ENCODE results near the gene ENGASE. TPM values are rescaled to one million over a fixed set of nuclear protein-coding genes. Genes with fewer than 3 reads are reported as not detected.

Gene ENGASE
- total RNA-seq, 4 donors from 2014 or later, result 10.4 to 23.7 (median 19.1) TPM

DNA sequence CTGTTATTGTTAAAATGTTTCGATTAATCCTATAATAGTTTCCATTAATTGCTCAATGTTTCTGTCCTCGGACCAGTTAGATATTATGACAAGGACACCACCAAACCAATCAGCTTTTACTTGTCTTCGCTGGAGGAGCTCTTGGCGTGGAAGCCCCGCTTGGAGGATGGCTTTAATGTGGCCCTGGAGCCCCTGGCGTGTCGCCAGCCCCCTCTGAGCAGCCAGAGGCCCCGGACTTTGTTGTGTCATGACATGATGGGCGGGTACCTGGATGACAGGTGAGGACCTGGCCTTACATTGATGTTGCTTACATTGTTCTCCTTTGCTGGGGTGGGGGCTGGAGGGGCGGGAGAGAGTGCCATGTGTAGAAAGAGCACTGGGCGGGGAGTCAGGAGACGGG is 3.0 kb downstream of the ENGASE start:
- no peak overlapping the region for H3K27ac ChIP-seq (replicated peaks in 1 of 4)
- H3K36me3 ChIP-seq, result peaks cover 19 to 54% (median 48%) of the 10 kb centered on the region in 4 donors
- WGBS, result 73% methylated on average over 12 of the region's 12 CpGs
- no peaks in the 10 kb centered on the region for H3K27me3 ChIP-seq
- no peak for TF ChIP-seq POLR2A (IDR thresholded peaks at IDR 0.05; ENCODE audit: low read depth)
- no peak for TF ChIP-seq CTCF (IDR thresholded peaks at IDR 0.05)
- no peak for TF ChIP-seq EP300 (IDR thresholded peaks at IDR 0.05)
- no peak for TF ChIP-seq POLR2AphosphoS5 (IDR thresholded peaks at IDR 0.05)
- H3K4me3 ChIP-seq, result no peak overlapping the region
- H3K9me3 ChIP-seq, result no peaks in the 10 kb centered on the region
- peaks cover 20 to 41% (median 29%) of the 10 kb centered on the region in 4 donors for H3K4me1 ChIP-seq
- no peak for DNase-seq (ENCODE audit: extremely low spot score)
- intact Hi-C loops (cut with DNase I), result no loop called here

DNA sequence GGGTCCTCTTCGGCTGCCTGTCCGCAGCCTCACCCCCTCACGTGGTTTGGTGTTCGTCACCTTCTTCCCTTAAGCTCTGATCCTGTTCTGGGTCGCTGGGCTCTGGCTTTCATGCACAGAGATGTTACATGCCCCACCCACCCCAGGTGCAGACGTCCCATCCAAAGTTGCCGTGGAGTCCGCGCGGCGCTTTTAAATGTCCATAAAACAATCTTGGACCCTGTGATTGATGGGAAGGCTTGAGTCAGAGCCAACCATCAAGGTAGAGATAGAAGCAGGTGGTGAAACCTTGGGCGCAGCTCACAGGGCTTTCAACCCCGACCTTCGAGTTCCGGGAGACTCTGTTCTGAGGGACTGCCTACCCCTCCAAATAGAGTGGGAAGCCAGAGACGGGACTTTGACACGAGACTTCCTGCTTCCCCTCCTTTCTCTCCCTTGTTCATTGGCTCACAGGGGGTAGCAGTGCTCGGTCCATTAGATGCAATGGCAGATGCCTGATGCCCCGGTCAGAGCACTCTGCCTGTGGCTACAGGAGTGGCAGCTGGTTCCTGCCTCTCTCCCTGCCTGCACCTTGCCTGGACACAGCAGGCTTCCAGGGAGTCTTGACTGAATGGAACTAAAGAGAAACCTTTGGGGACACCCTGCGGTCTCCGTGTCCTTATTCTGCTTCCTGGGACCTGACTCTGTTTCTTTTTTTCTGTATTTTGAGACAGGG is 4.0 kb downstream of the ENGASE start:
- Histone ChIP-seq H3K27me3 (no peaks in the 10 kb centered on the region), H3K27ac (replicated peaks in 1 of 4) (no peak overlapping the region), H3K36me3 (peaks cover 19 to 64% (median 56%) of the 10 kb centered on the region in 4 donors), H3K4me1 (peaks cover 21 to 42% (median 30%) of the 10 kb centered on the region in 4 donors), H3K9me3 (no peaks in the 10 kb centered on the region), H3K4me3 (no peak overlapping the region)
- WGBS, result 92% methylated on average over 21 of the region's 21 CpGs
- intact Hi-C loops (cut with DNase I), result no loop called here
- TF ChIP-seq EP300 (IDR thresholded peaks at IDR 0.05) (no peak), POLR2A (IDR thresholded peaks at IDR 0.05; ENCODE audit: low read depth) (no peak), CTCF (IDR thresholded peaks at IDR 0.05) (no peak), POLR2AphosphoS5 (IDR thresholded peaks at IDR 0.05) (no peak)
- no peak for DNase-seq (ENCODE audit: extremely low spot score)

DNA sequence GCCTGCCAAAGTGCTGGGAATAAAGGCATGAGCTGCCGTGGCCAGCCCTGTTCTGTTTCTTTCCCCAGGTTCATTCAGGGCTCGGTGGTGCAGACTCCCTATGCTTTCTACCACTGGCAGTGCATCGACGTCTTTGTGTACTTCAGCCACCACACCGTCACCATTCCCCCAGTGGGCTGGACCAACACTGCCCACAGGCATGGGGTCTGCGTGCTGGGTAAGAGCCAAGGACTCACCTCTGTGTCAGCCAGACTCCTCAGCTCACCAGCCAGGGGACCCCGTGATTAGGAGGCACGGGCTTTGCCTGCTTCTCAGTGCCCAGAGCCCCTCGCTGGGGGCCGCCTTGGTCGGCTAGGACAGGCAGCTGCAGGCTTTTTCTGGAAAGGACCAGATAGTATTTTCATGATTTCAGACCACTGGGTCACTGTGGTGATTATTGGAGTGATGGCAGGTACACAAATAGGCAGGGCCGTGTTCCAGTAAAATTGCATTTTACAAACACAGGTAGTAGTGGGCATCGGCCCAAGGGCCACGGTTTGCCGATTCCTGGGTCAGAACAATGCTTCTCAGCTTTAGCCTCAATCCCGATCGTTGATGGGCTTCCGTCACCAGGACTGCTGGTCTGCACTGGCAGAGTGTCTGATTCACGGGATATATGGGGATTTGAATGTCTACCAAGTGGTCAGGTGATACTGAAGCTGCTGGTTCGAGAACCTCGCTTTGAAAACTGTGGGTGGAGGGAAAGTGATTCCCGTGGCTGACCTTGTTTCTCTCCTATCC is 5.0 kb downstream of the ENGASE start:
- Histone ChIP-seq H3K27ac (replicated peaks in 1 of 4) (no peak overlapping the region), H3K9me3 (no peaks in the 10 kb centered on the region), H3K4me3 (no peak overlapping the region), H3K36me3 (peaks cover 19 to 74% (median 65%) of the 10 kb centered on the region in 4 donors), H3K4me1 (peaks cover 18 to 34% (median 23%) of the 10 kb centered on the region in 4 donors), H3K27me3 (no peaks in the 10 kb centered on the region)
- TF ChIP-seq CTCF (IDR thresholded peaks at IDR 0.05) (no peak), POLR2A (IDR thresholded peaks at IDR 0.05; ENCODE audit: low read depth) (no peak), POLR2AphosphoS5 (IDR thresholded peaks at IDR 0.05) (no peak), EP300 (IDR thresholded peaks at IDR 0.05) (no peak)
- 93% methylated on average over 15 of the region's 22 CpGs for WGBS
- DNase-seq (ENCODE audit: extremely low spot score), result no peak
- intact Hi-C loops (cut with DNase I), result loop anchor here (5.0 kb wide), 1 partner anchor 32 kb away; no protein-coding TSS in a partner anchor

DNA sequence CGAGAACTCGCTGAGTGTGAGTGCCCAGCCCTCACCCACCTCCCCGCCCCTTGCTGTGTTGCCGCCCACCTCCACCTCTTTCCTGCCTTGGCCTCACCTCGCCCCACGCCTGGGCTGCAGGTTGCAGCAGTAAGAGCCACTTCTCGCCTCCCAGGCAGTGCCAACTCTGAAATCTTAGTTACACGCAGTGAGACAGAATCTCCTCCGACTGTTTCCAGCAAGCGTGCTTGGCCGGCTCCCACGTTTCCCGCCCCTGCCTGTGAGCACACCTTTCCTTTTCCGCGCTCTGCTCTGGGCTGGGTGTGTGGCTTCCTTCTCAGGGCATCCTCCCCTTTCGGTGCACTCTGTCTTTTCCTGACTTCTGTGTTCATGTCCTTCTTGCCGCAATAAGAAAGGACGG is 5.7 kb downstream of the ENGASE start:
- intact Hi-C loops (cut with DNase I), result loop anchor here (5.0 kb wide), 1 partner anchor 33 kb away; no protein-coding TSS in a partner anchor
- H3K36me3 ChIP-seq, result peaks cover 19 to 82% (median 73%) of the 10 kb centered on the region in 4 donors
- 93% methylated on average over 17 of the region's 18 CpGs for WGBS
- no peak overlapping the region for H3K4me3 ChIP-seq
- TF ChIP-seq POLR2A (IDR thresholded peaks at IDR 0.05; ENCODE audit: low read depth) (no peak), POLR2AphosphoS5 (IDR thresholded peaks at IDR 0.05) (no peak), EP300 (IDR thresholded peaks at IDR 0.05) (no peak), CTCF (IDR thresholded peaks at IDR 0.05) (no peak)
- H3K27me3 ChIP-seq, result no peaks in the 10 kb centered on the region
- no peaks in the 10 kb centered on the region for H3K9me3 ChIP-seq
- H3K4me1 ChIP-seq, result peaks cover 17 to 32% (median 22%) of the 10 kb centered on the region in 4 donors
- DNase-seq (ENCODE audit: extremely low spot score), result no peak
- H3K27ac ChIP-seq (replicated peaks in 1 of 4), result no peak overlapping the region
